ENCODE results near the gene GBGT1. TPM values are rescaled to one million over a fixed set of nuclear protein-coding genes. Genes with fewer than 3 reads are reported as not detected.
A peak's percentile ranks its signal among the peaks of the same experiment; 100 is the strongest.

The GBGT1 gene
- total RNA-seq, 1 donor from 2014 or later = 5.1 TPM

GRCh38 chr9:133143639-133144141, 20.0 kb downstream of the GBGT1 start:
- DNase-seq (ENCODE audit: low read depth) = no peak

- no peak for DNase-seq (ENCODE audit: low read depth)
Observed at GRCh38 chr9:133142684-133143622, 20.8 kb downstream of the GBGT1 start.

GRCh38 chr9:133141833-133142595, 21.7 kb downstream of the GBGT1 start:
- DNase-seq (ENCODE audit: low read depth) = no peak

- no peak for DNase-seq (ENCODE audit: low read depth)
Observed at GRCh38 chr9:133140606-133141005, 23.1 kb downstream of the GBGT1 start.

- no peak for DNase-seq (ENCODE audit: low read depth)
Observed at GRCh38 chr9:133140174-133140505, 23.6 kb downstream of the GBGT1 start.

- DNase-seq (ENCODE audit: low read depth) = no peak
Observed at GRCh38 chr9:133139246-133140173, 24.2 kb downstream of the GBGT1 start.

GRCh38 chr9:133137451-133138231, 26.1 kb downstream of the GBGT1 start:
- DNase-seq (ENCODE audit: low read depth) = no peak

- DNase-seq (ENCODE audit: low read depth) = peak; percentile 94
Observed at GRCh38 chr9:133135146-133135745, 28.5 kb downstream of the GBGT1 start.

- DNase-seq (ENCODE audit: low read depth) = no peak
Observed at GRCh38 chr9:133134388-133135145, 29.1 kb downstream of the GBGT1 start.

- peak; percentile 96 for DNase-seq (ENCODE audit: low read depth)
Observed at GRCh38 chr9:133133681-133134387, 29.9 kb downstream of the GBGT1 start.

GRCh38 chr9:133132174-133132573, 31.5 kb downstream of the GBGT1 start:
- DNase-seq (ENCODE audit: low read depth) = no peak

GRCh38 chr9:133131506-133131905, 32.2 kb downstream of the GBGT1 start:
- no peak for DNase-seq (ENCODE audit: low read depth)

GRCh38 chr9:133130685-133131244, 32.9 kb downstream of the GBGT1 start:
- no peak for DNase-seq (ENCODE audit: low read depth)

- no peak for DNase-seq (ENCODE audit: low read depth)
Observed at GRCh38 chr9:133129001-133129795, 34.5 kb downstream of the GBGT1 start.

- DNase-seq (ENCODE audit: low read depth) = no peak
Observed at GRCh38 chr9:133128152-133128551, 35.6 kb downstream of the GBGT1 start.

GRCh38 chr9:133127340-133127981, 36.3 kb downstream of the GBGT1 start:
- DNase-seq (ENCODE audit: low read depth) = peak; percentile 78

- no peak for DNase-seq (ENCODE audit: low read depth)
Observed at GRCh38 chr9:133126697-133127339, 36.9 kb downstream of the GBGT1 start.
